ENCODE results near the gene PLEKHG4.

PLEKHG4 gene

GRCh38 chr16:67299269-67299668 is 19.9 kb downstream of the PLEKHG4 start:
- Histone ChIP-seq H3K36me3 (no peaks in the 10 kb centered on the region), H3K27ac (no peak overlapping the region), H4K20me1 (no peaks in the 10 kb centered on the region), H3K9ac (no peak overlapping the region), H3K4me1 (no peaks in the 10 kb centered on the region), H3K27me3 (no peaks in the 10 kb centered on the region), H3K4me3 (no peak overlapping the region), H3K4me2 (no peak overlapping the region), H3K9me3 (no peaks in the 10 kb centered on the region)
- no peak for TF ChIP-seq Cebpa-rat (IDR thresholded peaks at IDR 0.05)

GRCh38 chr16:67301080-67301782 is 21.9 kb downstream of the PLEKHG4 start:
- H3K9me3 ChIP-seq: no peaks in the 10 kb centered on the region
- no peak overlapping the region for H3K9ac ChIP-seq
- H4K20me1 ChIP-seq: no peaks in the 10 kb centered on the region
- H3K4me3 ChIP-seq: no peak overlapping the region
- no peak for TF ChIP-seq Cebpa-rat (IDR thresholded peaks at IDR 0.05)
- H3K27ac ChIP-seq: no peak overlapping the region
- no peaks in the 10 kb centered on the region for H3K4me1 ChIP-seq
- H3K4me2 ChIP-seq: no peak overlapping the region
- H3K36me3 ChIP-seq: no peaks in the 10 kb centered on the region
- no peaks in the 10 kb centered on the region for H3K27me3 ChIP-seq

DNA sequence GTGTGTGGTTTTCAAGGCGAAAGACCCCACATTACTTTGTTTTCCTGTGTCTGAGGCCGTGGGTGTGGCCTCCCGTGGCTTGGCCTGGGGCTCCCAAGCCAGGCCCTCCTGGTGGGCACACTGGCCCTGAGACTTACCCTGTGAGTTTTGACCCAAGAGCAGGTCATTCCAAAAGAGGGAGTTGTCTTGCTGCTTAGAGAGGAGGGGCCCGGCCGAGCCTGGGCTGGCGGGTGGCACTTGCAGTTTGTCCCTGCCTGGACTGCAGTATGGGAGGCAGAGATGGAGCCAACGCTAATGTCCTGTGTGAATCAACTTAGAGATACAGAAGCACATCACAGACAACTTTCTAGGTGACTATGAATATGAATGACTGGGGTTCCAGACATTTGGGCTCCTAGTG is 22.7 kb downstream of the PLEKHG4 start:
- H3K27ac ChIP-seq: no peak overlapping the region
- H3K9me3 ChIP-seq: no peaks in the 10 kb centered on the region
- H3K4me1 ChIP-seq: no peaks in the 10 kb centered on the region
- no peak for TF ChIP-seq Cebpa-rat (IDR thresholded peaks at IDR 0.05)
- H4K20me1 ChIP-seq: no peaks in the 10 kb centered on the region
- no peak overlapping the region for H3K4me3 ChIP-seq
- H3K27me3 ChIP-seq: no peaks in the 10 kb centered on the region
- H3K9ac ChIP-seq: no peak overlapping the region
- no peaks in the 10 kb centered on the region for H3K36me3 ChIP-seq
- no peak overlapping the region for H3K4me2 ChIP-seq

GRCh38 chr16:67302970-67303369 is 23.6 kb downstream of the PLEKHG4 start:
- no peak overlapping the region for H3K4me3 ChIP-seq
- no peaks in the 10 kb centered on the region for H3K27me3 ChIP-seq
- H3K9ac ChIP-seq: no peak overlapping the region
- TF ChIP-seq Cebpa-rat (IDR thresholded peaks at IDR 0.05): no peak
- H3K4me1 ChIP-seq: no peaks in the 10 kb centered on the region
- H3K27ac ChIP-seq: no peak overlapping the region
- no peak overlapping the region for H3K4me2 ChIP-seq
- H4K20me1 ChIP-seq: no peaks in the 10 kb centered on the region
- no peaks in the 10 kb centered on the region for H3K36me3 ChIP-seq
- H3K9me3 ChIP-seq: no peaks in the 10 kb centered on the region

DNA sequence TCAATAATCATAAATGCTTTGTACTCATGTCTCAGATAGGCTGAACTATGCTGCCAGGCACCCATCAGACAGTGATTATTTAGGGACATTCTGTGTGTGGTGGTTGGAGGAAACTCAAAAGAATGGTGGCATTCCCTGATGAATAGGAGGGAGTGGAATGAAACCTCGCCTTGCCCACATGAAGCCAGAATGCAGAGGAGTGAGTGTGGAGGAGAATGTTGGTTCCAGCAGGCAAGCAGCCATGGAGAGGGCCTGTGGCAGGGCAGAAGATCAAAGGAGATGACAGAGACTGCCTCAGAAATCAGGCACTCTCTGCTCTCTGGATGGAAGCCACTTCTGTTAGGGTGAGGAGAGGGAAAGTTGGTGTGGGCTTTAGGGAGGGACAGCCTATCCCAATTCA is 24.7 kb downstream of the PLEKHG4 start:
- H3K9ac ChIP-seq: no peak overlapping the region
- H3K4me1 ChIP-seq: no peaks in the 10 kb centered on the region
- H4K20me1 ChIP-seq: no peaks in the 10 kb centered on the region
- no peaks in the 10 kb centered on the region for H3K27me3 ChIP-seq
- no peak overlapping the region for H3K4me2 ChIP-seq
- no peak overlapping the region for H3K27ac ChIP-seq
- H3K9me3 ChIP-seq: no peaks in the 10 kb centered on the region
- H3K4me3 ChIP-seq: no peak overlapping the region
- no peak for TF ChIP-seq Cebpa-rat (IDR thresholded peaks at IDR 0.05)
- H3K36me3 ChIP-seq: no peaks in the 10 kb centered on the region

DNA sequence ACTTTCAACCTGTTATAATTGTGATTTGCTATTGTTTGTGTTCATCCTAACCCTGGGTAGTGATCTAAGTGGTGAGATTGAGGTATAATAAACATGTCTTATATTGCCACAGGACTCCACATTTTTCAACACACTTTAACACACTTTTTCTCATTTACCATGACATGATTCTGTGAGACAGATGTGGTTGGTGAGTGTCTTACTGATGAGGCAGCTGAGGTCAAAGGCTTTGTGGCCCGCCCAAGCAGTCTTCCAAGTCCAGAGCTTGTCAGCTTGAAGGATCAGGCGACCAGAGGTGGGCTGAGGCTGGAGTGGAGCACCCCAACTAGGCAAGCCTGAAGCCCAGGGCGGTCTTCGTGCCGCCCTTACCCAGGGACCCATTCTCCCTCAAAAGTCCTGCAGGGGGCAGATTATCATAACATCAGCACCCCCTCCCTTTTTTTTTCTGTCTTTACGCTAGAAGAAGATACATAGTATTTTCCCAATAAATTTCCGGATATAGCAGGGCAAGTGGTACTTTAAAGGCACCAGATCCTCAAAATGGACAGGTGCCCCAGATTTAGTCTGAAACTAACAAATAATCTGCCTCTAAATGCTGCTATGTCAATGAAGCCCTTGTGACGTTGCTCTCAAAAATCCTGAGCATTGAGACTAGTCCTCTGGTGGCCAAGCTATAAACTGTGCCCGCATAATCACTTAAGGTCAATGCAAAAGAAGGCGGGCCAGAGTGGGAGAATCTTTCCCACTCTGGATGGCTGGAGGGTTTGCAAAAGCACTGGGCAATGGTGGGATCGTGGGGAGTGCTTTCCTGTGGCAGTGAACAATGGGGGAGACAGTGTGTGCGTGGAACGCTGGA is 26.1 kb downstream of the PLEKHG4 start:
- Histone ChIP-seq H3K9me3 (no peaks in the 10 kb centered on the region), H3K36me3 (no peaks in the 10 kb centered on the region), H3K9ac (no peak overlapping the region), H3K27me3 (no peaks in the 10 kb centered on the region), H3K27ac (no peak overlapping the region), H3K4me3 (no peak overlapping the region), H4K20me1 (no peaks in the 10 kb centered on the region), H3K4me2 (no peak overlapping the region), H3K4me1 (no peaks in the 10 kb centered on the region)
- TF ChIP-seq Cebpa-rat (IDR thresholded peaks at IDR 0.05): no peak

- H3K9ac ChIP-seq: no peak overlapping the region
- no peaks in the 10 kb centered on the region for H3K27me3 ChIP-seq
- no peak overlapping the region for H3K27ac ChIP-seq
- H3K9me3 ChIP-seq: no peaks in the 10 kb centered on the region
- H3K4me1 ChIP-seq: no peaks in the 10 kb centered on the region
- H3K4me3 ChIP-seq: no peak overlapping the region
- H4K20me1 ChIP-seq: no peaks in the 10 kb centered on the region
- no peak for TF ChIP-seq Cebpa-rat (IDR thresholded peaks at IDR 0.05)
- H3K4me2 ChIP-seq: no peak overlapping the region
- H3K36me3 ChIP-seq: no peaks in the 10 kb centered on the region
Observed at GRCh38 chr16:67310561-67310960, 31.2 kb downstream of the PLEKHG4 start.

DNA sequence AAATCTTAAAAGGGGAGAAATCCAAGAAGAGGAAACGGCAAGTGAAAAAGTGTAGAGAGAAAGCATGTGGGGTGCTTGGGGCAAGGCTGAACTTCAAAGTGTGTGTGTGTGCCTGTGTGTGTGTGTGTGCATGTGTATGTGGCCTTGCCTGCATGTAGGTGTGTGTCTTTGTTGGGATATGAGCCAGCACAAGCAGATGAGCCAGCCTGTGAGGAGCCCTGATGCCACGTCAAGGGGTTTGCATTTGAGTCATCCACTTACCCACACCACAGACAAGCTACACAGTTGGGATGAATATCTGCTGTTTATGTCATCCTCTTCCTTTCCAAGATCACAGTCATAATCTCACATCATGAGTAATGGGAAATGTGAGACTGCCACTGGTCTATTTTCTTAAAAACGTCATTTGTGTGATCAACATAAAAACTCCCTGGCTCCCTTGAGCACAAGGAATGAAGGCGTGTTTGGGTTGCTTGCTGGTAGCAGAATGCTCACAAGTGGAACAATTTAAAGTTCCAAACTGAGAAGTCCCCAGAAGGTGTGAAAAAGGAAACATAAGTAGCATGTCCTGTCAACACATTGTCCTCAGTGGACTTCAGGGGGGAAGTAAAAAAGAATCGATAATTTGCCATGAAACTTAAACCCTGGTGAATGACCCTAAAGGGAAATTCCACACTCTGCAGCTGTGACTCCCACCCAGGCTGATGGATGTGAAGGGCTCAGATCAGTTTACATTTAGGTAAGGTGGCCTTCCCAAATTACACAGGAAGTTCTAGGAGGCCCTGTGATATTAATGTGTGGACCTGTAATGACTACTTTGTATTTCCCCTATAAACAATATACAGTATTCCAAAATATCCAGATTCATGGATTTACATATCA is 32.5 kb downstream of the PLEKHG4 start:
- Histone ChIP-seq H3K4me3 (no peak overlapping the region), H3K27ac (no peak overlapping the region), H3K4me2 (no peak overlapping the region), H4K20me1 (no peaks in the 10 kb centered on the region), H3K27me3 (no peaks in the 10 kb centered on the region), H3K4me1 (no peaks in the 10 kb centered on the region), H3K36me3 (no peaks in the 10 kb centered on the region), H3K9me3 (no peaks in the 10 kb centered on the region), H3K9ac (no peak overlapping the region)
- TF ChIP-seq Cebpa-rat (IDR thresholded peaks at IDR 0.05): no peak

DNA sequence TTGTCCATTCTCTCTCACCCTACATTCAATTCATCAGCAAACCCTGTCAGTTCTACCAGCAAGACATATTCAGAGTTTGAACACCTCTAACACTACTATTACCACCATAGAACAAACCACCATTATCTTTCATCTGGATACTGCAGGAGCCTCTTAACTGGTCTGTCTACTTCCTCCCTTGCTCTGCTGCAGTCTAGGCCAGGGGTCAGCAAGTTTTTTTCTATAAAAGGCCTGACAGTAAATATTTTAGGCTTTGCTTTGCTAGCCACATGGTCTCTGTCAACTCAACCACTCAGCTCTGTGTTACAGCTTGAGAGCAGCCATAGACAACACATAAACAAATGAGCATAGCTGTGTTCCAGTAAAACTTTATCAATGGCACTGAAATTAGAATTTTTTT is 33.4 kb downstream of the PLEKHG4 start:
- no peak overlapping the region for H3K27ac ChIP-seq
- no peaks in the 10 kb centered on the region for H4K20me1 ChIP-seq
- no peak overlapping the region for H3K4me3 ChIP-seq
- no peak overlapping the region for H3K4me2 ChIP-seq
- H3K4me1 ChIP-seq: no peaks in the 10 kb centered on the region
- no peaks in the 10 kb centered on the region for H3K9me3 ChIP-seq
- H3K9ac ChIP-seq: no peak overlapping the region
- H3K36me3 ChIP-seq: no peaks in the 10 kb centered on the region
- TF ChIP-seq Cebpa-rat (IDR thresholded peaks at IDR 0.05): no peak
- H3K27me3 ChIP-seq: no peaks in the 10 kb centered on the region
